Endometrial microvascular endothelial cells (primary cell): ENCODE data around the gene CTLA4. TPM values are rescaled to one million over a fixed set of nuclear protein-coding genes. Genes with fewer than 3 reads are reported as not detected.

Experiments used
- in situ Hi-C: cut with HindIII; loops from 2 replicates; pipeline ENCODE4 v1.10.0; 2017; ENCODE audit warnings: low sequenced_read_pairs, low pct_unique_long_range_greater_than_20kb; ENCODE audit errors: inconsistent ontology term
- total RNA-seq: library from RNA; depleted of rRNA; stranded (reverse); fragments of >200 nt; gene quantifications from one replicate; pipeline ENCODE4 v1.2.3, GENCODE V29; 2015; ENCODE audit errors: inconsistent ontology term

Gene CTLA4
- total RNA-seq = not detected

DNA sequence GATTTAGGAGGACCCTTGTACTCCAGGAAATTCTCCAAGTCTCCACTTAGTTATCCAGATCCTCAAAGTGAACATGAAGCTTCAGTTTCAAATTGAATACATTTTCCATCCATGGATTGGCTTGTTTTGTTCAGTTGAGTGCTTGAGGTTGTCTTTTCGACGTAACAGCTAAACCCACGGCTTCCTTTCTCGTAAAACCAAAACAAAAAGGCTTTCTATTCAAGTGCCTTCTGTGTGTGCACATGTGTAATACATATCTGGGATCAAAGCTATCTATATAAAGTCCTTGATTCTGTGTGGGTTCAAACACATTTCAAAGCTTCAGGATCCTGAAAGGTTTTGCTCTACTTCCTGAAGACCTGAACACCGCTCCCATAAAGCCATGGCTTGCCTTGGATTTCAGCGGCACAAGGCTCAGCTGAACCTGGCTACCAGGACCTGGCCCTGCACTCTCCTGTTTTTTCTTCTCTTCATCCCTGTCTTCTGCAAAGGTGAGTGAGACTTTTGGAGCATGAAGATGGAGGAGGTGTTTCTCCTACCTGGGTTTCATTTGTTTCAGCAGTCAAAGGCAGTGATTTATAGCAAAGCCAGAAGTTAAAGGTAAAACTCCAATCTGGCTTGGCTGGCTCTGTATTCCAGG is at the start of gene CTLA4:
CTLA4 (plus strand) TSS at position 211 of the 640 bp plus-strand sequence; CDS start at position 383, 172 bp downstream.
- in situ Hi-C loops = no loop called here

- in situ Hi-C loops = loop anchor here (25.0 kb wide), 1 partner anchor 331 kb away; no protein-coding TSS in a partner anchor
These were observed 48.9 kb upstream of the CTLA4 start for GRCh38 chr2:203818656-203819055.

GRCh38 chr2:203819434-203820133 is 48.0 kb upstream of the CTLA4 start:
- in situ Hi-C loops = loop anchor here (25.0 kb wide), 1 partner anchor 332 kb away; no protein-coding TSS in a partner anchor

DNA sequence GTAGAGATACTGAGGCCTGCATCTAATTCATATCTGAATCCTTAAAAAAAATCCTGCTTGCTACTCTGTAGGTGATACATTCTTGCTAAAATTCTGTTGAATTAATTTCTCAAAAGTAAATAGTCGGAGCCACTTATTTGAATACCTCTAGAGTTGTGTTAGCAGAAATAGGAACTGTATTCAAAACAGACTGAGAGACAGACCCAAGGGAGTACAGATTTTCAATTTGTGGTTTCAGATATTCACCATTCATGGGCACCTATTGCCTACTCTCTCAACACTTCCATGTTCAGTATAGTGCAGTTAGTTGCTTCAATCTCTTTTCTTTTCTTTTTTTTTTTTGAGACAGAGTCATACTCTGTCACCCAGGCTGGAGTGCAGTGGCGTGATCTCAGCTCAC is 46.6 kb upstream of the CTLA4 start:
- in situ Hi-C loops = loop anchor here (25.0 kb wide), 1 partner anchor 334 kb away; no protein-coding TSS in a partner anchor

DNA sequence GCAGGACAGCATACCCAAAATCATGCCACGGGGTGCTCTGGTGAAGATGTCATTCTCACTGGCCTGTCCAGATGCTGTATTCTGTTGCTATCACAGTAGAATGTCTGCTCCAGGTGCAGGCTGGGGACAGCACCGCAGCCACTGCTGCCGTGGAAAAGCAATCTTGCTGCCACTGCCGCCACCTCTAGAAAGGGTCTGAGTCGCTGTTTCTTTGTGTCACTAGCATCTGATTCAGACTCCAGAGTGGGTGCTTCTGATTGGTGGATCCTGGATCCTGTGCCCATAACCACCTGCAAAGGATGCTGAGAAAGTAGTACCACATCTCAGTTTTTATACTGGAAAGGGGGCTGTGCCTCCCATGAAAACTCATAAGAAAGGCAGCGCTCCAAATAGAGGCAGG is 45.3 kb upstream of the CTLA4 start:
- in situ Hi-C loops = loop anchor here (25.0 kb wide), 1 partner anchor 335 kb away; no protein-coding TSS in a partner anchor

GRCh38 chr2:203823173-203823572 is 44.4 kb upstream of the CTLA4 start:
- in situ Hi-C loops = loop anchor here (25.0 kb wide), 1 partner anchor 336 kb away; no protein-coding TSS in a partner anchor

- in situ Hi-C loops = loop anchor here (25.0 kb wide), 1 partner anchor 337 kb away; no protein-coding TSS in a partner anchor
These were observed 43.5 kb upstream of the CTLA4 start for GRCh38 chr2:203824057-203824456.

GRCh38 chr2:203824603-203825002 is 43.0 kb upstream of the CTLA4 start:
- in situ Hi-C loops = loop anchor here (25.0 kb wide), 1 partner anchor 337 kb away; no protein-coding TSS in a partner anchor

- in situ Hi-C loops = no loop called here
These were observed 40.9 kb upstream of the CTLA4 start for GRCh38 chr2:203826704-203827103.

- in situ Hi-C loops = no loop called here
These were observed 37.1 kb upstream of the CTLA4 start for GRCh38 chr2:203830304-203831055.

DNA sequence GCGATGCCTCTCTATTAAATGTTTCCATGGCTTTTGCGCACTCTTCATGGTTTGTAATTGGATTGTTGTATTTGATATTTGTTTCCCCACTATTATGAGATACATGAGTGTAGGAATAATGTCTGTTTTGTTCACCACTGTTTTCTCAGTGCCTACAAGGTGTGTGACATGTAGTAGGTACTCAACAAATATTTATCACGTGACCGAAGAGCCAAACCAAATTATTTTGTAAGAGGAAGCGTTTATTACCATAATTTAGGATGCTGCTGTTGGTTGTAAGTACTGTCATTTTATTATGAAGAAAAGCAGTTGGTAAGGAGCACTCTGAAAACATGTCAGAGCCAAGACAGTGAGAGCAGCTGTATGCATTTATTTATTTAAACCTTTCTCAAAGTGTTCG is 32.2 kb upstream of the CTLA4 start:
- in situ Hi-C loops = no loop called here

DNA sequence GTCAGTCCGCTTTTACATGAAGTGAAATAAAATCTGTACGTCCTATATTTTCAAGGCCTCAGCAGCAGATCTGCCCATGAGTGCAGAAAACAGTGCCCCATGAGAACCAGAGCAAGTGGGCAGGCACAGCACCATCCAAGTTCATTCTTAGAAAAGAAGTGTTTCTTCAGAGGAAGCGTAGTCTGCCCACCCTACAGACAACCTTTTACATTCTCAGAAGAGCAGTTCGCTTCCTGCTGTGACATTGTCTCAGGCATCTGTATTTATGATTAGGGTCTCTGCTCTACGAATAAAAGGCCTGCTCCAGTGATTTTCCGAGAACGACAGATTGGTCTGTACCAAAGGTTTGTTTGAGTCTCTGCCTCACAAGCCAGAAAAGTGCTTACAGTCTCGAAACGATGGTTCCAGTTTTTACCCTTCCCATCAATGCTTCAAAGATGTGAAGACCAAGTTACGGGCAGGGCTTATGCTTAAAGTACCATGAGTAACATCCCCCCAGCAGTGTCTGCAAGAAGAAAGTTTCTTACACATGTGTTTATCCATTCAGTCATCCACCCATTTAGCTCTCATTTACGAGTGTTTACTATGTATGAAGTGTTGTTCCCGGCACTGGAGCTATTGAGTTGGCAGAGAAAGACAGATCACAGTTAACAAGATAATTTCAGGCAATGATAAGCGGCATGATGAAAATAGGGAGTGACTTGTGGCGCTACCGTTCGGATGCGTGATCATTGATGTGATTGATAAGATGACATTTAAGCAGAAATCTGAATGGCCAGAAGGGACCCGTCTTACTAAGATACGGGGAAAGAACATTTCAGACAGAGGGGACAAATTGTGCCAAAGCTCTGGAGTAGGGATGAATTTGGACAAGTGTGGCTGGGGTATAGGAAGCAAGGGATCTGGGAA is 31.4 kb upstream of the CTLA4 start:
- in situ Hi-C loops = no loop called here

GRCh38 chr2:203840655-203841205 is 26.8 kb upstream of the CTLA4 start:
- in situ Hi-C loops = no loop called here

DNA sequence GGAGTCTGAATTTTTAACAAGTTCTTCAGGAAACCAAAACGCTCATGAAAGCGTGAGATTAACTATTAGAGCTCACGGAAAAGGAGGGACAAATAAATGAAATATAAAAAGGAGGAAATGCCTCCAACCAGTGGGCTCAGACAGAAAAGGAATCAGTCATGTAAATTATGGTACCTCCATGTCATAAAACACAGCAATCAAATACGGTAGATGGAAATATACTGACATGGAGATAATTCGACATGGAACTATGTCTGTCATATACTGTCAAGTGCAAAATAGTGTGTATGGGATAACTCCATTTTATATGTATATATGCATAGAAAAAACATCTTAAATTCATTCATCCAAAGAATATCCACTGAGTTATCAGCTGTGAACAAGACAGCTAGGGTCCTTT is 25.9 kb upstream of the CTLA4 start:
- in situ Hi-C loops = no loop called here

GRCh38 chr2:203842373-203842772 is 25.2 kb upstream of the CTLA4 start:
- in situ Hi-C loops = no loop called here

GRCh38 chr2:203846490-203847105 is 21.0 kb upstream of the CTLA4 start:
- in situ Hi-C loops = no loop called here

GRCh38 chr2:203849010-203849409 is 18.6 kb upstream of the CTLA4 start:
- in situ Hi-C loops = no loop called here

- in situ Hi-C loops = no loop called here
These were observed 14.8 kb upstream of the CTLA4 start for GRCh38 chr2:203852760-203853159.
